K562 (cell line): Measurements from ENCODE around the gene PIK3C2G. TPM values are rescaled to one million over a fixed set of nuclear protein-coding genes. Genes with fewer than 3 reads are reported as not detected.

Experiments used
- REST ChIP-seq, 2 experiments: fragments of 450-650 bp; formaldehyde crosslinking in 1 of 2; IDR thresholded peaks; 2 replicates each; pipeline versions ENCODE4 v1.4.0 to v1.6.1; 2014 to 2020; ENCODE audit warnings: mild to moderate bottlenecking in 2 of 2, borderline replicate concordance in 1 of 2, low read depth in 1 of 2
- RNF2 ChIP-seq: sonication (generic); IDR thresholded peaks from 2 replicates; pipeline ENCODE4 v1.6.1; 2016
- ZNF740 ChIP-seq, 3 experiments: fragments of 200-800 bp in 1 of 3; sonication (Bioruptor generic) in 1 of 3; sonication (generic) in 1 of 3; formaldehyde crosslinking in 1 of 3; IDR thresholded peaks; 2 replicates each; pipeline versions ENCODE4 v1.6.1 to v1.8.0; 2016 to 2022; ENCODE audit warnings: mild to moderate bottlenecking in 2 of 3, missing compliant biosample characterization in 2 of 3, missing genetic modification characterization in 2 of 3, missing genetic modification reagents in 1 of 3
- polyA plus RNA-seq, 8 experiments: library from polyadenylated mRNA; depleted of rRNA in 4 of 8; stranded (reverse) in 5 of 8; unstranded in 3 of 8; fragments of >200 nt; fragmentation: Nextera tagmentation in 2 of 8; fragmentation: Illumina TruSeq in 1 of 8; extraction: Ambion mirVana in 2 of 8; extraction: Trizol in 1 of 8; gene quantifications; 2 replicates each; pipeline versions ENCODE4 v1.2.1 to v1.2.3, GENCODE V29; 2011 to 2014; ENCODE audit warnings: inconsistent platforms in 1 of 8, missing spikeins in 1 of 8
- total RNA-seq, 7 experiments: library from RNA; depleted of rRNA in 6 of 7; stranded (reverse); fragments of >200 nt in 6 of 7; fragmentation: Illumina TruSeq in 2 of 7; extraction: Trizol in 2 of 7; gene quantifications; 2 replicates each; pipeline versions ENCODE4 v1.2.1 to v1.2.3, GENCODE V29; 2011 to 2021; ENCODE audit warnings: low replicate concordance in 1 of 7

Gene PIK3C2G
- total and polyA plus RNA-seq, 9 of the 15 experiments (the other 6 are each of a cell fraction or from before 2014, with no cell fraction given), result not detected

GRCh38 chr12:18646286-18646890 lies 385.1 kb downstream of the PIK3C2G start (continued):
- TF ChIP-seq ZNF740 (CRISPR knock-in tag; IDR thresholded peaks at IDR 0.05) (no peak), ZNF740 (tag; IDR thresholded peaks at IDR 0.05) (no peak), REST (IDR thresholded peaks at IDR 0.05; ENCODE audit: borderline replicate concordance) (no peak), REST (CRISPR knock-in tag; IDR thresholded peaks at IDR 0.05; ENCODE audit: low read depth) (no peak), RNF2 (no peak)
